Kidney epithelial cell (primary cell): ENCODE measurements around the gene LRRC47. TPM values are rescaled to one million over a fixed set of nuclear protein-coding genes. Genes with fewer than 3 reads are reported as not detected.
"Not testable (repeated sequence)": the region's sequence is repeated elsewhere in the genome, so short reads cannot be mapped to it uniquely, and the experiment has no call there.

Experiments used
- DNase-seq: peaks from one replicate; pipeline ENCODE4 v3.0.0-alpha.2; 2010; ENCODE audit warnings: low read depth
- H3K27me3 ChIP-seq: 2 replicates; pipeline ENCODE4 v1.6.0; 2011; ENCODE audit warnings: low read length; ENCODE audit not compliant: control insufficient read depth, insufficient read depth
- H3K36me3 ChIP-seq: 2 replicates; pipeline ENCODE4 v1.5.1; 2011; ENCODE audit warnings: low read length; ENCODE audit not compliant: control insufficient read depth, insufficient read depth
- H3K4me3 ChIP-seq: 2 replicates; pipeline ENCODE4 v1.5.1; 2011; ENCODE audit warnings: low read depth, mild to moderate bottlenecking, control low read depth, low read length
- CTCF ChIP-seq: IDR thresholded peaks from 2 replicates; pipeline ENCODE4 v1.5.1; 2011; ENCODE audit warnings: mild to moderate bottlenecking, moderate library complexity, low read length, control low read depth, inconsistent platforms; ENCODE audit not compliant: insufficient read depth, poor library complexity, severe bottlenecking
- total RNA-seq: library from RNA; depleted of rRNA; stranded (reverse); fragments of >200 nt; gene quantifications from 2 replicates; pipeline ENCODE4 v1.2.3, GENCODE V29; 2015

LRRC47 gene
- total RNA-seq, 1 donor from 2014 or later = 55.9 TPM

GRCh38 chr1:3814771-3815561 lies 18.7 kb upstream of the LRRC47 start:
- no peak for DNase-seq
- no peak for TF ChIP-seq CTCF
- Histone ChIP-seq H3K27me3 (no peaks in the 10 kb centered on the region), H3K4me3 (no peak overlapping the region), H3K36me3 (peaks cover 1% of the 10 kb centered on the region)

- Histone ChIP-seq H3K27me3 (no peaks in the 10 kb centered on the region), H3K36me3 (no peaks in the 10 kb centered on the region), H3K4me3 (no peak overlapping the region)
- no peak for TF ChIP-seq CTCF
- no peak for DNase-seq
Measured at GRCh38 chr1:3814065-3814464, 17.8 kb upstream of the LRRC47 start.

- no peak overlapping the region for H3K4me3 ChIP-seq
- DNase-seq = no peak
Measured at GRCh38 chr1:3811595-3811911, 15.3 kb upstream of the LRRC47 start.

GRCh38 chr1:3810149-3810761 lies 14.0 kb upstream of the LRRC47 start:
- DNase-seq, H3K4me3 ChIP-seq, H3K27me3 ChIP-seq, H3K36me3 ChIP-seq: not testable (repeated sequence)

More at GRCh38 chr1:3811595-3811911, 15.3 kb upstream of the LRRC47 start:
- no peaks in the 10 kb centered on the region for H3K36me3 ChIP-seq
- no peaks in the 10 kb centered on the region for H3K27me3 ChIP-seq
- no peak for TF ChIP-seq CTCF

- TF ChIP-seq CTCF = no peak
- Histone ChIP-seq H3K27me3 (no peaks in the 10 kb centered on the region), H3K36me3 (no peaks in the 10 kb centered on the region), H3K4me3 (no peak overlapping the region)
- no peak for DNase-seq
Measured at GRCh38 chr1:3809680-3810079, 13.4 kb upstream of the LRRC47 start.

- no peak overlapping the region for H3K4me3 ChIP-seq
- DNase-seq = no peak
- TF ChIP-seq CTCF = no peak
- H3K27me3 ChIP-seq = no peaks in the 10 kb centered on the region
- H3K36me3 ChIP-seq = no peaks in the 10 kb centered on the region
Measured at GRCh38 chr1:3807769-3808168, 11.5 kb upstream of the LRRC47 start.
